Body of pancreas (tissue), 4 donors: ENCODE measurements around the gene FKBP2. TPM values are rescaled to one million over a fixed set of nuclear protein-coding genes. Genes with fewer than 3 reads are reported as not detected.

Source experiments
- ATAC-seq: fragments of 150-250 bp; one replicate; pipeline ENCODE4 v1.9.1; 2016
- DNase-seq, 4 donors: peaks; one replicate each; pipeline ENCODE4 v3.0.0-alpha.2; 2019
- H3K27ac ChIP-seq, 4 donors: fragments of 200-600 bp; sonication (generic); 1 replicate in 3 of 4; 2 replicates in 1 of 4; pipeline versions ENCODE4 v1.5.1 to v1.6.1; 2016 to 2019; ENCODE audit warnings: mild to moderate bottlenecking in 1 of 4, mixed read lengths in 1 of 4, moderate library complexity in 1 of 4
- H3K27me3 ChIP-seq, 2 donors: fragments of 200-600 bp; sonication (generic); one replicate each; pipeline ENCODE4 v1.6.0; 2016; ENCODE audit warnings: mild to moderate bottlenecking in 1 of 2
- H3K36me3 ChIP-seq, 2 donors: fragments of 200-600 bp; sonication (generic); replicated peaks in 1 of 2; 2 replicates each; pipeline ENCODE4 v1.5.1; 2016; ENCODE audit warnings: low read depth in 2 of 2; ENCODE audit not compliant: insufficient read depth in 1 of 2
- H3K4me1 ChIP-seq: fragments of 200-600 bp; sonication (generic); one replicate; pipeline ENCODE4 v1.6.0; 2016
- H3K4me3 ChIP-seq, 2 donors: fragments of 200-600 bp; sonication (generic); 1 replicate in 1 of 2; 2 replicates in 1 of 2; pipeline ENCODE4 v1.5.1; 2016 to 2019
- H3K9me3 ChIP-seq, 3 donors: fragments of 200-600 bp; sonication (generic); 1 replicate in 2 of 3; 2 replicates in 1 of 3; pipeline ENCODE4 v1.5.1; 2016
- POLR2A ChIP-seq, 3 donors: fragments of 450-650 bp; IDR thresholded peaks; one replicate each; pipeline ENCODE4 v1.6.1; 2016; ENCODE audit warnings: antibody characterized with exemption in 3 of 3, mild to moderate bottlenecking in 2 of 3
- WGBS, 2 donors: methylation state at CpG; one replicate each; pipeline ENCODE4 v1.1.5; 2017; 5-methylcytosine and 5-hydroxymethylcytosine counted together
- intact Hi-C: fragments of 100-400 bp; cut with DNase I; formaldehyde crosslinking; loops from one replicate; pipeline ENCODE4 v1.15.1; 2023
- total RNA-seq, 2 donors: library from RNA; depleted of rRNA; stranded (reverse); fragments of >200 nt; gene quantifications; one replicate each; pipeline ENCODE4 v1.1.0, GENCODE V29; 2016
- TF ChIP-seq, protein P1 (sequence below), 7 experiments: fragments of 450-650 bp in 4 of 7; fragments of 200-600 bp in 3 of 7; sonication (generic) in 3 of 7; IDR thresholded peaks; one replicate each; pipeline ENCODE4 v1.5.1; 2016 to 2019; ENCODE audit warnings: antibody characterized with exemption in 7 of 7

The FKBP2 gene
- total RNA-seq, 2 donors from 2014 or later: 42.0 to 92.6 TPM

DNA sequence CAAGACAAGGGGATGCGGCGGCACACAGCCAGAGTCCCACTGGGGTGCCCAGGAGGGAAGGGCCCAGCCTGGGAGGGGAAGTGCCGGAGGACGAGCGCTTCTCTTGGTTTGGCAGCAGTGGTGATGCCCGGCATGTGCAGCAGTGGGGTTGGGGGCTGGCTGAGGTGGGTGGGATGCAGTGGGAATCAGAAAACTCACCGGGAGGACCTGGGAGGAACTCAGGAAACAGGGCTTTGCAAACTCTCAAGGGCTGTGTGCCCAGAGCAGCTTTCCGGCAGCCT, 31.4 kb upstream of the FKBP2 start:
- TF ChIP-seq, protein P1, sequence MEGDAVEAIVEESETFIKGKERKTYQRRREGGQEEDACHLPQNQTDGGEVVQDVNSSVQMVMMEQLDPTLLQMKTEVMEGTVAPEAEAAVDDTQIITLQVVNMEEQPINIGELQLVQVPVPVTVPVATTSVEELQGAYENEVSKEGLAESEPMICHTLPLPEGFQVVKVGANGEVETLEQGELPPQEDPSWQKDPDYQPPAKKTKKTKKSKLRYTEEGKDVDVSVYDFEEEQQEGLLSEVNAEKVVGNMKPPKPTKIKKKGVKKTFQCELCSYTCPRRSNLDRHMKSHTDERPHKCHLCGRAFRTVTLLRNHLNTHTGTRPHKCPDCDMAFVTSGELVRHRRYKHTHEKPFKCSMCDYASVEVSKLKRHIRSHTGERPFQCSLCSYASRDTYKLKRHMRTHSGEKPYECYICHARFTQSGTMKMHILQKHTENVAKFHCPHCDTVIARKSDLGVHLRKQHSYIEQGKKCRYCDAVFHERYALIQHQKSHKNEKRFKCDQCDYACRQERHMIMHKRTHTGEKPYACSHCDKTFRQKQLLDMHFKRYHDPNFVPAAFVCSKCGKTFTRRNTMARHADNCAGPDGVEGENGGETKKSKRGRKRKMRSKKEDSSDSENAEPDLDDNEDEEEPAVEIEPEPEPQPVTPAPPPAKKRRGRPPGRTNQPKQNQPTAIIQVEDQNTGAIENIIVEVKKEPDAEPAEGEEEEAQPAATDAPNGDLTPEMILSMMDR (IDR thresholded peaks at IDR 0.05): no peak
- TF ChIP-seq POLR2A (IDR thresholded peaks at IDR 0.05): no peak
- Histone ChIP-seq H3K27me3 (no peaks in the 10 kb centered on the region), H3K4me1 (peaks cover 4% of the 10 kb centered on the region), H3K4me3 (no peak overlapping the region), H3K27ac (no peak overlapping the region), H3K36me3 (no peaks in the 10 kb centered on the region), H3K9me3 (no peaks in the 10 kb centered on the region)
- no peak for DNase-seq
- WGBS, 2 donors: 91 to 95% methylated on average over 8 of the region's 8 CpGs
- no peak for ATAC-seq
- intact Hi-C loops: loop anchor here (5.0 kb wide), 1 partner anchor 88 kb away; no protein-coding TSS in a partner anchor

DNA sequence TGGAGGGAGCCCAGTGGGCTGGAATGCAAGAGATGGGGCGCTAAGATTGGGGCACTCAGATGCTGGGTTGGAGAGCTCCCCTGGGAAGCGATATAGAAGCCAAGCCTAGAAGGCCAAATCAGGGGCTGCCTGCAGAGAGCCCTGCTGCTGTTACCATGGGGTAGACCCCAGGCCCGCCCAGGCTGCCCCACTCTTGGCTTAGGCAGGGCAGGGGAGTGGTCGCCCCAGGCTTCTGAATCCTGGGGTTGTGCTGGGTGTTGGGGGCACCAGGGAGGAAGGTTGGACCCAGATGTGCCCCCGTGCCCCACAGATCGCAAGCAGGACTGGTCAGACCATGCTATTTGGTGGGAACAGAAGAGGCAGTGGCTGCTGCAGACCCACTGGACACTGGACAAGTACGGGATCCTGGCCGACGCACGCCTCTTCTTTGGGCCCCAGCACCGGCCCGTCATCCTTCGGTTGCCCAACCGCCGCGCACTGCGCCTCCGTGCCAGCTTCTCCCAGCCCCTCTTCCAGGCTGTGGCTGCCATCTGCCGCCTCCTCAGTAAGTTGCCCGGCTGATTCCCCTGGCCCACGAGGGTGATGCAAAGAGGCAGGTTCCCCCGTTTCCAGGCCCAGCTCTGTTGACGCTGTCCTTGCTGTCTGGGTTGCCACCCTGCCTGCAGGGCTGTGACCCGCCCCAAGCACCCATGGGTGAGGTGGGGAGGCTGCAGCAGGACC, 30.4 kb upstream of the FKBP2 start:
- H3K27me3 ChIP-seq: no peaks in the 10 kb centered on the region
- no peak for TF ChIP-seq POLR2A (IDR thresholded peaks at IDR 0.05)
- TF ChIP-seq, protein P1 (IDR thresholded peaks at IDR 0.05): no peak
- no peaks in the 10 kb centered on the region for H3K36me3 ChIP-seq
- DNase-seq: no peak
- no peaks in the 10 kb centered on the region for H3K9me3 ChIP-seq
- H3K4me3 ChIP-seq: no peak overlapping the region
- intact Hi-C loops: no loop called here
- H3K4me1 ChIP-seq: no peaks in the 10 kb centered on the region
- ATAC-seq: no peak
- no peak overlapping the region for H3K27ac ChIP-seq
- 90 to 94% methylated on average over 6 to 24 of the region's 24 CpGs for WGBS, 2 donors

DNA sequence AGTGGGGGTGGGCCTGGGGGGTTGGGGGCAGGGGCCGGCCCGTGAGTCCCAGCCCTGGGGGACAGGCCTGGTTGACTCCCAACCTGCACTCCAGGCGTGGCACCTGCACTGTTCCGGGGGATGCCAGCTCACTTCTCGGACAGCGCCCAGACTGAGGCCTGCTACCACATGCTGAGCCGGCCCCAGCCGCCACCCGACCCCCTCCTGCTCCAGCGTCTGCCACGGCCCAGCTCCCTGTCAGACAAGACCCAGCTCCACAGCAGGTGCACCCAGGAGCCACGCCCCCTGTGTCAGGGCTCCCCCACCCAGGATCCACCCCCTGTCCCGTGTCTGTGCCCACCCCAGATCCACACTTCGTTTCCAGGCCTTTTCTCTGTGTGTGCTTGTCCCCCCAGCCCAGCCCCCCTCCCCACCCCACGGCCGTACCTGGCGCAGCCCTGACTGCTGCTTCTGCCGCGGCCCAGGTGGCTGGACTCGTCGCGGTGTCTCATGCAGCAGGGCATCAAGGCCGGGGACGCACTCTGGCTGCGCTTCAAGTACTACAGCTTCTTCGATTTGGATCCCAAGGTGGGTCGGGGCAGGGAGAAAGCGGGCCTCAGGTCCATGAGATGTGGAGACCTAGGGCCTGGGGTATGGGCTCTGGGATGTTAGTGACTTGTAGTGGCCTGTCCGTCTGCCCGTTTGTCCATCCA, 29.6 kb upstream of the FKBP2 start:
- no peaks in the 10 kb centered on the region for H3K36me3 ChIP-seq
- no peak for DNase-seq
- 84 to 89% methylated on average over 7 to 26 of the region's 30 CpGs for WGBS, 2 donors
- no peak for ATAC-seq
- no peak overlapping the region for H3K27ac ChIP-seq
- no peak overlapping the region for H3K4me3 ChIP-seq
- H3K27me3 ChIP-seq: no peaks in the 10 kb centered on the region
- TF ChIP-seq POLR2A (IDR thresholded peaks at IDR 0.05): no peak
- TF ChIP-seq, protein P1 (IDR thresholded peaks at IDR 0.05): no peak
- H3K9me3 ChIP-seq: no peaks in the 10 kb centered on the region
- H3K4me1 ChIP-seq: no peaks in the 10 kb centered on the region
- intact Hi-C loops: no loop called here

DNA sequence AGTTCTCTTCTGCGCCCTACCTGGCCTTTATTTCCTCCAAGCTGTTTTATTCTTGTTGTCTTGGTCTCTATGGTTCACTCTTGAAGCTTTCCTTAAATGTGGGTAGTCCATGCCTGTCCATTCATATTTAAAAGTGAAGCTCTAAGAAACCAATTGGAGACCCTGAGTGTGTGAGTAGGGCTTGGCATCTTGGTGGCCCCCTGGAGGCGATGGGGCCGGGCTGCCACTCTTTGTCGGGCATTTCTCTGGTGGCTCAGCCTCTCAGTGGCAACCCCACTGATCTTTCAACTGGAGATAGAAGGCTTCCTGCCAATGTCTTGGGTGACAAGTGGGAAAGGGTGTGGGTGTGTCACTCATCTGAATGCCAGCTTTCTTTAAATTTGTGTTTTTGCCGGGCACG, 24.0 kb upstream of the FKBP2 start:
- 92 to 94% methylated on average over 6 of the region's 6 CpGs for WGBS, 2 donors
- Histone ChIP-seq H3K27ac (no peak overlapping the region), H3K36me3 (no peaks in the 10 kb centered on the region), H3K4me1 (peaks cover 16% of the 10 kb centered on the region), H3K9me3 (no peaks in the 10 kb centered on the region), H3K4me3 (no peak overlapping the region), H3K27me3 (no peaks in the 10 kb centered on the region)
- TF ChIP-seq, protein P1 (IDR thresholded peaks at IDR 0.05): no peak
- TF ChIP-seq POLR2A (IDR thresholded peaks at IDR 0.05): no peak
- ATAC-seq (no peak), DNase-seq (no peak)
- intact Hi-C loops: no loop called here
